GM21381 (cell line): ENCODE measurements around the gene CELA3B.
"Not testable (repeated sequence)": the region's sequence is repeated elsewhere in the genome, so short reads cannot be mapped to it uniquely, and the experiment has no call there.

ENCODE experiments used
- ATAC-seq: cut with Tn5 transposase; IDR thresholded peaks from one replicate; pipeline ENCODE4 v1.9.1; 2021; ENCODE audit warnings: mild to moderate bottlenecking, moderate library complexity; ENCODE audit not compliant: unreplicated experiment

Gene CELA3B

GRCh38 chr1:21974699-21975098 lies 2.1 kb upstream of the CELA3B start:
- not testable (repeated sequence) for ATAC-seq

DNA sequence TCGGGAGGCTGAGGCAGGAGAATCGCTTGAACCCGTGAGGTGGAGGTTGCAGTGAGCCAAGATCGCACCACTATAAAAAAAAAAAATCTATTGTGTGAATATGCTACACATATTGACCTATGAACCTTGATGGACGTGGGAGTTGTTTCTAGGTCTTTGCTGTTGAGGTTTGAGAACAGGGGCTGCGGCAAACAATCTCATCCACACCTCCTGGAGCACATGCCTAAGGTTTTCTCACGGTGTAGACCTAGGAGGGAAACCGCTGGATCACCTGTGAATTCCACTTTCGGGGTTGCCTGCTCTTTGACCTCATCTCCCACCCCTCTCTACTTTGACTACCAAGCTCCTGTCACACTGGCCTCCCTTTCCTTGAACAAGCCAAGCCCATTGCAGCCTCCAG lies 1.5 kb upstream of the CELA3B start:
- not testable (repeated sequence) for ATAC-seq

DNA sequence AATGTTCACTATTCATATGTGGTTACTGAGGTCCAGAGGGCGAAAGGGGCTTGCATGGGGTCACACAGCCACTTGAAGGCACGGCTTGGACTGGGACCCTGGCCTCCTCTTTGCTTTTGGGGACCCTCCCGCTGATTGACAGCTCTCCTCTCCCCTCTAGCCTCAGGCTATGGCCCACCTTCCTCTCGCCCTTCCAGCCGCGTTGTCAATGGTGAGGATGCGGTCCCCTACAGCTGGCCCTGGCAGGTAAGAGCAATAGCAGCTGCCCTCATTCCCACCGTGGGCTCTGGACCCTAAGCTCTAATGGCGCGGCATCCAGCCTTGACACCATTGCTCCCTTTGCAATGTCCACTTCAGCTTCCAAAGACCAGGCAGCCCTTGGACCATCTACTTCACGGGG lies 1.4 kb downstream of the CELA3B start:
- ATAC-seq: not testable (repeated sequence)

- not testable (repeated sequence) for ATAC-seq
These were observed 3.8 kb downstream of the CELA3B start for GRCh38 chr1:21980515-21981220.

DNA sequence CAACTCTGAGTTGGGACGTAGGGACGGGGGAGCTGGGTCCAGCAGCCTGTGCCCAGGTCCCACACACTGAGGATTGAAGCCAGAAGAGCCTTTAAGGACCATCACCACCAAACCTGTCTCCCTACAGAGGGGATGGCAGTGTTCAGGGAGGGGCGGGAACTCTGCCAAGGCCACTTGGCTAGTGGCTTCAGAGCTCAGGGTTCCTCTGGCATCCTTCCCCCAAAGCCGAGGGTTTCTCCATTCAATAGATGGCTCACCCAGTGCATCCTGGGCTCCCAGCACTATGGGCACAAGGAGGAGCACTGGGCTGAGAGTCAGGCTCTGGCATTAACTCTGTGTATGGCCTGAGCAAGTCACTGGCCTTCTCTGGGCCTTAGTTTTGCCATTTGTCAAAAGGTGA lies 4.4 kb downstream of the CELA3B start:
- not testable (repeated sequence) for ATAC-seq

DNA sequence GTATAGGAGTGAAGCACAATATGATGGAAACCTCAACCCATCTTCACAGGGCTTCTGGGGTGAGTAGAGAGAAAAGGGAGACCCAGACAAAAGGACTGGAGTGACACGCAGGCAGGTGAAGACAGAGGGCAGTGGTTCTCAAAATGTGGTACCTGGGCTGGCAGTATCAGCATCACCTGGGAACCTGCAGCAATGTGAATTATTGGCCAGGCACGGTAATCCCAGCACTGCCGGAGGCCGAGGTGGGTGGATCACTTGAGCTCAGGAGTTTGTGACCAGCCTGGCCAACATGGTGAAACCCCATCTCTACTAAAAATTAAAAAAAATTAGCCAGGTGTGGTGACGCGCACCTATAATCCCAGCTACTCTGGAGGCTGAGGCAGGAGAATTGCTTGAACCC lies 5.3 kb downstream of the CELA3B start:
- not testable (repeated sequence) for ATAC-seq

GRCh38 chr1:21983539-21983938 lies 6.7 kb downstream of the CELA3B start:
- ATAC-seq: not testable (repeated sequence)

GRCh38 chr1:21985893-21986292 lies 9.1 kb downstream of the CELA3B start:
- not testable (repeated sequence) for ATAC-seq

DNA sequence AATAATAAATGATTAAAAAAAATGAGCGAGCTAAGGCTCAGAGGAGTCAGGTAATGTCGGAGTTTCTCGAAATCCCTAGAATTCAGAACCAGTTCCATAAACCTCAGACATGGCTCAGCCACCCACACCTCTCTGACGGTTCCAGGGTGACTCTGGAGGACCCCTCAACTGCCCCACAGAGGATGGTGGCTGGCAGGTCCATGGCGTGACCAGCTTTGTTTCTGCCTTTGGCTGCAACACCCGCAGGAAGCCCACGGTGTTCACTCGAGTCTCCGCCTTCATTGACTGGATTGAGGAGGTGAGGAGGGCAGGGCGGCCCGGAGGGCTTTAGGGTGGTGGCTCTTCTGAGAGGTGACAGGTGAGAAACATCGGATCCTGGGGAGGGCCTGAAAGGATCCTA lies 9.6 kb downstream of the CELA3B start:
- not testable (repeated sequence) for ATAC-seq

DNA sequence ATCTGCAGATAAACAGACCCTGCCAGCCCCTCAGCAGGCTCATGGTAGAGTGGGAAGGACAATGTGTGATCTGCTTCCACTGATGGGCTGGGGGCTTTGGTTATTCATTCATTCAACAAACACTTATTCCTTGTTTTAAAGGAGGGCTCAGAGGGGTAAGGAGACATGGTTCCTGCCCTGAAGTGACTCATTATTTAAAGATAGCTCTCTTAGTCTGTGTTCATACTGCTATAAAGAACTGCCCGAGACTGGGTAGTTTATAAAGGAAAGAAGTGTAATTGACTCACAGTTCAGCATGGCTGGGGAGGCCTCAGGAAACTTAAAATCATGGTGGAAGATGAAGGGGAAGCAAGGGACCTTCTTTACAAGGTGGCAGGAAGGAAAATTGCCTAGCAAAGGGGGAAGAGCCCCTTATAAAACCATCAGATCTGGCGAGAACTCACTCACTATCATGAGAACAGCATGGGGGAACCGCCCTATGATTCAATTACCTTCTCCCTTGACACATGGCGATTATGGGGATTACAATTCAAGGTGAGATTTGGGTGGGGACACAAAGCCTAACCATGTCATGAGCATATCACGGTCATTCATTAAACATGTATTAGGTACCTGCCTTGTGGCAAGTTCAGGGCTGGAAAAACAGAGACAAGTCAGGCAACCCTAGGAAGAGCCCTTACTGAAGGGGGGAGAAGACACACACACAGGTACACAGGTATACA lies 13.0 kb downstream of the CELA3B start:
- not testable (repeated sequence) for ATAC-seq

- not testable (repeated sequence) for ATAC-seq
These were observed 15.4 kb downstream of the CELA3B start for GRCh38 chr1:21992186-21992585.

DNA sequence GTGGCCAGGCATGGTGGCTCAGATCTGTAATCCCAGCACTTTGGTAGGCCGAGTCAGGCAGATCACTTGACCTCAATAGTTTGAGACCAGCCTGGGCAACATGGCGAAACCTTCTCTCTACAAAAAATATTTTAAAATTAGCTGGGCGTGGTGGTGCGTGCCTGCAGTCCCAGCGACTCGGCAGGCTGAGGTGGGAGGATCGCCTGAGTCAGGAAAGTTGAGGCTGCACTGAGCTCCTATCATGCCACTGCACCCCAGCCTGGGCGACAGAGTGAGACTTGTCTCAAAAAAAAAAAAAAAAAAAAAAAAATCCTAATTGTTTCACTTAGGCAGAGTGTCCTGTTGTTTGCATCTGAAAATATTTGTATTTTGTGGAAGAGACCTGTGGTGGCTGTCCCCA lies 17.9 kb downstream of the CELA3B start:
- not testable (repeated sequence) for ATAC-seq

DNA sequence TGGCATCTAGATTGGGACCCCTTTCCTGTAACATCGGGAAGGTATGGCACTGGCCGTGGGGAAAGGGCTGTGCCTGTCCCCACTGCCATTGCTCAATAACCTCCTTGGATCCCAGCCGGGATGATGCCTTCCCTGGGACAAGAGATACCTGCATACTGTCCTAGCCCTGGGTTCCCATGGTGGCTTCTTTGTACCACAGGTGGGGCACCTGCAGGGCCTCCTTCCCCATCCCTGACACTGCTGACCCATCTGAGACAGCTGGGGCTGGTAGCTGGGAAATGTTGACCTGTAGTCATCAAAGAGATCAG lies 19.8 kb downstream of the CELA3B start:
- ATAC-seq: not testable (repeated sequence)

DNA sequence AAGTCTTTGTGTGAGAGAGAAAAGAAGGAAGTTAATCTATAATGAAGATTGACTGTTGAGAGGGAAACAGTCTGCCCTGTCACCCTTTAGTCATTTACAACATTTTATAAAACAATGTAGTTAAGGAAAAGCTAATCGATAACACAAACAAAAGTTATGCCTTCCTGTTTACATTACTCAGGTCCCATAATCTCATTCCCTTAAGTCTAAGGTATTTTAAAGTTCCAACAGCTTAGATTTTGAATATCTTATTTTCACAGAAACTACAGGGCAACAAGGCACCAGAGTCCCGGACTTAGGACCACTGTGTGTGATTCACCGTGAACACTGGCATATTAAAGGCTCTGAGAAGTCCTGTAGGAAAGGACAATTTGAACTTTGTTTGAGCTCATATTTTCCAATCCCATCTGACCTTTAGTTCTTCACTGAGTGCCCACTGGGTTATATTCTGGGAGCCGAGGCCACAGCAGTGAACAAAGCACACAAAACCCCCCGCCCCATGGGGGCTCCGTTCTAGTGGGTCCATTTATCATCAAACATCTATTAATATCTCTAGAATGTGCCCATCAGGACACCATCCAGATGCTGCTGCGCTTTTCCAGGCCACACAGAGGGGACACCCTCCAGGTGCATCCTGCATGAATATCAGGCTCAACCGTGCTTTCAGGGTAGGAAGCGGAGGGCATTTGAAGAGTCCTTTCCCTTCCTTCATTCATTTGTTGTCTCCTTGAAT lies 21.2 kb downstream of the CELA3B start:
- ATAC-seq: not testable (repeated sequence)

- not testable (repeated sequence) for ATAC-seq
These were observed 21.9 kb downstream of the CELA3B start for GRCh38 chr1:21998624-21999294.

GRCh38 chr1:21999645-22000044 lies 22.8 kb downstream of the CELA3B start:
- not testable (repeated sequence) for ATAC-seq

- no peak for ATAC-seq
These were observed 24.6 kb downstream of the CELA3B start, which contains the start of gene CELA3A for GRCh38 chr1:22001409-22001808. TSS of gene CELA3A (plus strand) at chr1:22001657. CDS start at chr1:22001675, 18 bp downstream.

GRCh38 chr1:22002461-22002860 lies 25.6 kb downstream of the CELA3B start:
- not testable (repeated sequence) for ATAC-seq

- not testable (repeated sequence) for ATAC-seq
These were observed 26.1 kb downstream of the CELA3B start for GRCh38 chr1:22002875-22003274.

GRCh38 chr1:22003959-22004358 lies 27.1 kb downstream of the CELA3B start:
- not testable (repeated sequence) for ATAC-seq
